ENCODE results near the gene ZNF772.
A peak's percentile ranks its signal among the peaks of the same experiment; 100 is the strongest.

DNA sequence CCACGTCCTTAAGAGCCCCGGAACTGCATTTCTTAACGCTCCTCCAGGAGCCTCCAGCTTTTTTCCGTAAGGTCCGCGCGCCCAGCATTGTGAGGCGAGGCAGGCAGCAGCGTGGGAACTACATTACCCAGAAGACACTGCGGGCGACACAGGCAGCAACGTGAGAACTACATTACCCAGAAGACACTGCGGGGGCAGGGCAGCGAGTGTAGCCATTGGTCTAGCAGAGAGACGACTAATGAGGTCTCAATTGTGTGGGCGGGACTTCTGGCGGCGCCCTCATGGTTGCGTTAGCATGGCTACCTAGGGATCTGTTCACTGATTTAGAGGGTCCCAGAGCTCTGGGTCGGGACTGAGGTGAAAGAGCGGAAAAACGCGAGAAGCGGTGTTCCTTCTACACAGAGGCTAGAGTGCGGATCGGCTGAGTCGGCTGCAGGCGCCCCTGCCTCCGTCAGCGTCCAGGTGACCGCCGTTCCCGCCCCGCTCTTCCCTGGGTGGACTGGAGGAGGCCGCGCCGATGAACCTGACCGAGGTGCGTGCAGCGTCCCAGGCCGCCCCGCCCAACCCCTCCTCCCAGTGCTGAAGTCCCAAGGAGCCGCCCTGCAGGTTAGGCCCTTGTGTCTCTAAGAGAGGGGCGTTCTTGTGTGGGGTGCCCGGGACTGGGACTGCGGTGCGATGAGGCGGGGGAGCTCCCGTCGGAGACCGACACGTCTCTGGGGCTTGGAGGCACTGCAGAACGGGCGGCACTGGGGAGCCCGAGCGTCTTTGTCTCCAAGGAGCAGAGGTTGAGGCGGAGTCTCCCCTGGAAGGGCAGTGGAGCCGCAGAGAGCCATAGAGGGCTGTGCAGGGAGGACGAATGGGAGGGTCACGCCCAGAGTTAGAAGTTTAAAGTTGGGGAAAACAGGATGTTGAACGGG is 42.0 kb downstream of the ZNF772 start, which contains the start of gene ZNF749:
- no peak for TF ChIP-seq BACH2 (CRISPR knock-in tag; IDR thresholded peaks at IDR 0.05; ENCODE audit: borderline replicate concordance)
- 0 out of 2 replicates have a peak, but pooled peaks have one; percentile 21 for TF ChIP-seq ZFP3 (CRISPR knock-in tag; IDR thresholded peaks at IDR 0.05)
- no peak for TF ChIP-seq ZFP30 (CRISPR knock-in tag; IDR thresholded peaks at IDR 0.05)
- TF ChIP-seq ZNF70 (CRISPR knock-in tag; IDR thresholded peaks at IDR 0.05), result no peak
- no peak for TF ChIP-seq PPARA (CRISPR knock-in tag; IDR thresholded peaks at IDR 0.05; ENCODE audit: borderline replicate concordance)
- no peak for TF ChIP-seq ARNTL (CRISPR knock-in tag; IDR thresholded peaks at IDR 0.05; ENCODE audit: borderline replicate concordance, low read depth)
- no peak for TF ChIP-seq ZNF565 (CRISPR knock-in tag; conservative IDR thresholded peaks at IDR 0.05; ENCODE audit: low read depth)
- TF ChIP-seq ISL1 (CRISPR knock-in tag; IDR thresholded peaks at IDR 0.05), result no peak
- TF ChIP-seq, protein P1, sequence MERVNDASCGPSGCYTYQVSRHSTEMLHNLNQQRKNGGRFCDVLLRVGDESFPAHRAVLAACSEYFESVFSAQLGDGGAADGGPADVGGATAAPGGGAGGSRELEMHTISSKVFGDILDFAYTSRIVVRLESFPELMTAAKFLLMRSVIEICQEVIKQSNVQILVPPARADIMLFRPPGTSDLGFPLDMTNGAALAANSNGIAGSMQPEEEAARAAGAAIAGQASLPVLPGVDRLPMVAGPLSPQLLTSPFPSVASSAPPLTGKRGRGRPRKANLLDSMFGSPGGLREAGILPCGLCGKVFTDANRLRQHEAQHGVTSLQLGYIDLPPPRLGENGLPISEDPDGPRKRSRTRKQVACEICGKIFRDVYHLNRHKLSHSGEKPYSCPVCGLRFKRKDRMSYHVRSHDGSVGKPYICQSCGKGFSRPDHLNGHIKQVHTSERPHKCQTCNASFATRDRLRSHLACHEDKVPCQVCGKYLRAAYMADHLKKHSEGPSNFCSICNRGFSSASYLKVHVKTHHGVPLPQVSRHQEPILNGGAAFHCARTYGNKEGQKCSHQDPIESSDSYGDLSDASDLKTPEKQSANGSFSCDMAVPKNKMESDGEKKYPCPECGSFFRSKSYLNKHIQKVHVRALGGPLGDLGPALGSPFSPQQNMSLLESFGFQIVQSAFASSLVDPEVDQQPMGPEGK (CRISPR knock-in tag; IDR thresholded peaks at IDR 0.05; ENCODE audit: borderline replicate concordance), result no peak
